Liver (tissue), 9 donors: ENCODE data around the gene CACNA1H. TPM values are rescaled to one million over a fixed set of nuclear protein-coding genes. Genes with fewer than 3 reads are reported as not detected.

ENCODE experiments used
- DNase-seq: peaks from one replicate; pipeline ENCODE4 v3.0.0-alpha.2; 2017; ENCODE audit warnings: low spot score
- H3K27ac ChIP-seq, 2 donors: one replicate each; pipeline ENCODE4 v1.7.0; 2013; ENCODE audit warnings: inconsistent platforms in 2 of 2, low read length in 2 of 2, control low read depth in 1 of 2, low read depth in 1 of 2, mild to moderate bottlenecking in 1 of 2
- H3K27me3 ChIP-seq, 4 donors: one replicate each; pipeline versions ENCODE4 v1.6.1 to v1.7.0; 2013; ENCODE audit warnings: low read length in 3 of 4, inconsistent platforms in 1 of 4, mild to moderate bottlenecking in 1 of 4, moderate library complexity in 1 of 4; ENCODE audit not compliant: control insufficient read depth in 4 of 4, insufficient read depth in 4 of 4
- H3K36me3 ChIP-seq, 4 donors: one replicate each; pipeline versions ENCODE4 v1.6.1 to v1.7.0; 2013; ENCODE audit warnings: low read length in 3 of 4, mild to moderate bottlenecking in 3 of 4, low read depth in 1 of 4, moderate library complexity in 1 of 4; ENCODE audit not compliant: control insufficient read depth in 4 of 4, insufficient read depth in 3 of 4
- H3K4me1 ChIP-seq, 4 donors: one replicate each; pipeline versions ENCODE4 v1.6.1 to v1.7.0; 2013; ENCODE audit warnings: low read length in 3 of 4, mild to moderate bottlenecking in 3 of 4, moderate library complexity in 1 of 4; ENCODE audit not compliant: control insufficient read depth in 4 of 4, insufficient read depth in 4 of 4
- H3K4me3 ChIP-seq, 3 donors: one replicate each; pipeline versions ENCODE4 v1.6.1 to v1.7.0; 2013; ENCODE audit warnings: low read length in 3 of 3, control low read depth in 1 of 3, low read depth in 1 of 3, mild to moderate bottlenecking in 1 of 3
- H3K9ac ChIP-seq, 2 donors: one replicate each; pipeline ENCODE4 v1.7.0; 2013; ENCODE audit warnings: low read length in 2 of 2, mild to moderate bottlenecking in 2 of 2, moderate library complexity in 2 of 2, control low read depth in 1 of 2, low read depth in 1 of 2
- H3K9me3 ChIP-seq, 4 donors: one replicate each; pipeline versions ENCODE4 v1.6.1 to v1.7.0; 2013; ENCODE audit warnings: low read length in 3 of 4; ENCODE audit not compliant: control insufficient read depth in 4 of 4
- FOXA1 ChIP-seq: IDR thresholded peaks from 2 replicates; pipeline ENCODE4 v1.6.1; 2016; ENCODE audit warnings: antibody characterized with exemption
- FOXA2 ChIP-seq: IDR thresholded peaks from 2 replicates; pipeline ENCODE4 v1.6.1; 2016; ENCODE audit warnings: antibody characterized with exemption
- GABPA ChIP-seq, 2 donors: IDR thresholded peaks in 1 of 2; conservative IDR thresholded peaks in 1 of 2; 2 replicates each; pipeline ENCODE4 v1.6.1; 2016; ENCODE audit warnings: antibody characterized with exemption in 2 of 2, mild to moderate bottlenecking in 1 of 2, moderate library complexity in 1 of 2
- HNF4A ChIP-seq, 2 donors: conservative IDR thresholded peaks; 2 replicates each; pipeline ENCODE4 v1.6.1; 2016; ENCODE audit warnings: antibody characterized with exemption in 2 of 2, mild to moderate bottlenecking in 2 of 2
- HNF4G ChIP-seq: IDR thresholded peaks from 2 replicates; pipeline ENCODE4 v1.6.1; 2016; ENCODE audit warnings: antibody characterized with exemption
- JUND ChIP-seq, 2 donors: IDR thresholded peaks; 2 replicates each; pipeline ENCODE4 v1.6.1; 2016; ENCODE audit warnings: antibody characterized with exemption in 2 of 2
- MAX ChIP-seq: IDR thresholded peaks from 2 replicates; pipeline ENCODE4 v1.6.1; 2016; ENCODE audit warnings: antibody characterized with exemption
- NR2F2 ChIP-seq: IDR thresholded peaks from 2 replicates; pipeline ENCODE4 v1.6.1; 2016; ENCODE audit warnings: antibody characterized with exemption
- REST ChIP-seq: IDR thresholded peaks from 2 replicates; pipeline ENCODE4 v1.6.1; 2016; ENCODE audit warnings: antibody characterized with exemption, mild to moderate bottlenecking
- RXRA ChIP-seq, 2 donors: IDR thresholded peaks; 2 replicates each; pipeline ENCODE4 v1.6.1; 2017 to 2018; ENCODE audit warnings: antibody characterized with exemption in 2 of 2, mild to moderate bottlenecking in 1 of 2
- SP1 ChIP-seq: IDR thresholded peaks from 2 replicates; pipeline ENCODE4 v1.6.1; 2018; ENCODE audit warnings: antibody characterized with exemption, mild to moderate bottlenecking
- TAF1 ChIP-seq: conservative IDR thresholded peaks from 2 replicates; pipeline ENCODE4 v1.6.1; 2016; ENCODE audit warnings: antibody characterized with exemption, mild to moderate bottlenecking
- YY1 ChIP-seq: IDR thresholded peaks from 2 replicates; pipeline ENCODE4 v1.6.1; 2016; ENCODE audit warnings: antibody characterized with exemption, mild to moderate bottlenecking
- WGBS: extraction: QIAGEN DNeasy Blood & Tissue Kit; methylation state at CpG from one replicate; pipeline ENCODE4 v1.1.7; 2013; 5-methylcytosine and 5-hydroxymethylcytosine counted together
- polyA plus RNA-seq, 2 donors: library from polyadenylated mRNA; stranded (reverse) in 1 of 2; unstranded in 1 of 2; fragments of 200-250 nt in 1 of 2; fragments of >200 nt in 1 of 2; fragmentation: Nextera tagmentation in 1 of 2; extraction: Ambion mirVana in 1 of 2; gene quantifications; one replicate each; pipeline versions ENCODE4 v1.2.1 to v1.2.3, GENCODE V29; 2013 to 2015
- total RNA-seq, 2 donors: library from RNA; depleted of rRNA; stranded (reverse); fragments of >200 nt; gene quantifications; one replicate each; pipeline ENCODE4 v1.2.3, GENCODE V29; 2014
- TF ChIP-seq, protein P1 (sequence below): fragments of 150-350 bp; IDR thresholded peaks from 2 replicates; pipeline ENCODE4 v1.5.1; 2017; ENCODE audit warnings: improper control_type of control experiment, low read depth, low read length; ENCODE audit not compliant: missing input control
- TF ChIP-seq, protein P2 (sequence below): IDR thresholded peaks from 2 replicates; pipeline ENCODE4 v1.6.1; 2016; ENCODE audit warnings: antibody characterized with exemption
- TF ChIP-seq, protein P3 (sequence below): IDR thresholded peaks from 2 replicates; pipeline ENCODE4 v1.6.1; 2016; ENCODE audit warnings: antibody characterized with exemption
- donor health status: healthy.
- donor health status: healthy.
- donor health status: healthy.
- donor health status: healthy.
- donor health status: healthy.

CACNA1H gene
- total and polyA plus RNA-seq, 4 donors = 0.21 to 8.5 (median 6.1) TPM

GRCh38 chr16:1147027-1147426 lies 5.9 kb upstream of the CACNA1H start:
- WGBS = 93% methylated on average over 5 of the region's 5 CpGs
- peaks cover 0 to 10% (median 8%) of the 10 kb centered on the region in 4 donors for H3K4me1 ChIP-seq
- H3K27ac ChIP-seq = no peak overlapping the region

DNA sequence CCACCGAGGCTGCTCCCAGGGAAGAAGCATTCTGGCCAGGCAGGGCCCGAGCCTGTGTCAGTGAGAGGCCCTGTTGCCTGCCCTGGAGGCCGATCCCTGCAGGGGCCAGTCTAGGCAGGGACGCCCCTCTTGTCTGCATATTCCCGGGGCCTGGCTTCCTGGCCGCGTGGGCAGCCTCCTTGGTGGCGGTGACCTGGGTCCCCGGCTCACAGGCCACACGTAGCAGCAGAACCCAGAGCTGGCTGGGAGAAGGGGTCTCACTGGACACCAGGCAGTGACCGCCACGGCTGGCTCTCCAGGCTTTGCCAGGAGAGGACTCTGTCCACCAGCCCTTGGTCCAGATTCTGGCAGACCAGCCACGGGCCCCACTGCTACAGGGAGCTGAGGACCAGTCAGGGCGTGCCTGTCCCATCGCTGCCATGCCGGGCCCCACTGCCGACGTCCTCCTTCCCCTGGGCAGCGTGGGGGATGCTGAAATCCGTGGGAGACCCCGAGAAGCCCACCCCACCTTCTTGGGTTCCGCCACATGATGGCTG lies 3.7 kb upstream of the CACNA1H start:
- no peaks in the 10 kb centered on the region for H3K9me3 ChIP-seq
- H3K4me3 ChIP-seq = no peak overlapping the region
- H3K27me3 ChIP-seq = no peaks in the 10 kb centered on the region
- WGBS = 90% methylated on average over 22 of the region's 22 CpGs
- TF ChIP-seq SP1 (no peak), NR2F2 (no peak), YY1 (no peak), FOXA2 (no peak), TAF1 (no peak), GABPA (IDR thresholded peaks at IDR 0.05 in 1 of 2, conservative IDR thresholded peaks at IDR 0.05 in 1 of 2) (no peak), JUND (IDR thresholded peaks at IDR 0.05) (no peak), MAX (no peak), FOXA1 (no peak), RXRA (IDR thresholded peaks at IDR 0.05) (no peak), REST (no peak), HNF4A (conservative IDR thresholded peaks at IDR 0.05) (no peak)
- TF ChIP-seq, protein P1, sequence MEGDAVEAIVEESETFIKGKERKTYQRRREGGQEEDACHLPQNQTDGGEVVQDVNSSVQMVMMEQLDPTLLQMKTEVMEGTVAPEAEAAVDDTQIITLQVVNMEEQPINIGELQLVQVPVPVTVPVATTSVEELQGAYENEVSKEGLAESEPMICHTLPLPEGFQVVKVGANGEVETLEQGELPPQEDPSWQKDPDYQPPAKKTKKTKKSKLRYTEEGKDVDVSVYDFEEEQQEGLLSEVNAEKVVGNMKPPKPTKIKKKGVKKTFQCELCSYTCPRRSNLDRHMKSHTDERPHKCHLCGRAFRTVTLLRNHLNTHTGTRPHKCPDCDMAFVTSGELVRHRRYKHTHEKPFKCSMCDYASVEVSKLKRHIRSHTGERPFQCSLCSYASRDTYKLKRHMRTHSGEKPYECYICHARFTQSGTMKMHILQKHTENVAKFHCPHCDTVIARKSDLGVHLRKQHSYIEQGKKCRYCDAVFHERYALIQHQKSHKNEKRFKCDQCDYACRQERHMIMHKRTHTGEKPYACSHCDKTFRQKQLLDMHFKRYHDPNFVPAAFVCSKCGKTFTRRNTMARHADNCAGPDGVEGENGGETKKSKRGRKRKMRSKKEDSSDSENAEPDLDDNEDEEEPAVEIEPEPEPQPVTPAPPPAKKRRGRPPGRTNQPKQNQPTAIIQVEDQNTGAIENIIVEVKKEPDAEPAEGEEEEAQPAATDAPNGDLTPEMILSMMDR = no peak
- TF ChIP-seq, protein P2, sequence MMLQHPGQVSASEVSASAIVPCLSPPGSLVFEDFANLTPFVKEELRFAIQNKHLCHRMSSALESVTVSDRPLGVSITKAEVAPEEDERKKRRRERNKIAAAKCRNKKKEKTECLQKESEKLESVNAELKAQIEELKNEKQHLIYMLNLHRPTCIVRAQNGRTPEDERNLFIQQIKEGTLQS = no peak
- TF ChIP-seq, protein P3, sequence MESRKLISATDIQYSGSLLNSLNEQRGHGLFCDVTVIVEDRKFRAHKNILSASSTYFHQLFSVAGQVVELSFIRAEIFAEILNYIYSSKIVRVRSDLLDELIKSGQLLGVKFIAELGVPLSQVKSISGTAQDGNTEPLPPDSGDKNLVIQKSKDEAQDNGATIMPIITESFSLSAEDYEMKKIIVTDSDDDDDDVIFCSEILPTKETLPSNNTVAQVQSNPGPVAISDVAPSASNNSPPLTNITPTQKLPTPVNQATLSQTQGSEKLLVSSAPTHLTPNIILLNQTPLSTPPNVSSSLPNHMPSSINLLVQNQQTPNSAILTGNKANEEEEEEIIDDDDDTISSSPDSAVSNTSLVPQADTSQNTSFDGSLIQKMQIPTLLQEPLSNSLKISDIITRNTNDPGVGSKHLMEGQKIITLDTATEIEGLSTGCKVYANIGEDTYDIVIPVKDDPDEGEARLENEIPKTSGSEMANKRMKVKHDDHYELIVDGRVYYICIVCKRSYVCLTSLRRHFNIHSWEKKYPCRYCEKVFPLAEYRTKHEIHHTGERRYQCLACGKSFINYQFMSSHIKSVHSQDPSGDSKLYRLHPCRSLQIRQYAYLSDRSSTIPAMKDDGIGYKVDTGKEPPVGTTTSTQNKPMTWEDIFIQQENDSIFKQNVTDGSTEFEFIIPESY = no peak
- no peak for DNase-seq
- peaks cover 7 to 15% (median 12%) of the 10 kb centered on the region in 4 donors for H3K4me1 ChIP-seq
- no peak overlapping the region for H3K27ac ChIP-seq
- no peak overlapping the region for H3K9ac ChIP-seq
- H3K36me3 ChIP-seq = no peaks in the 10 kb centered on the region

More at GRCh38 chr16:1147027-1147426, 5.9 kb upstream of the CACNA1H start:
- no peaks in the 10 kb centered on the region for H3K9me3 ChIP-seq
- no peak for DNase-seq
- H3K27me3 ChIP-seq = no peaks in the 10 kb centered on the region
- TF ChIP-seq FOXA2 (no peak), JUND (IDR thresholded peaks at IDR 0.05) (no peak), HNF4G (no peak), GABPA (IDR thresholded peaks at IDR 0.05 in 1 of 2, conservative IDR thresholded peaks at IDR 0.05 in 1 of 2) (no peak), YY1 (no peak)
- TF ChIP-seq, protein P2 = no peak
- TF ChIP-seq, protein P3 = no peak
- no peak overlapping the region for H3K9ac ChIP-seq
- no peak overlapping the region for H3K4me3 ChIP-seq
- H3K36me3 ChIP-seq = no peaks in the 10 kb centered on the region
